Lung (tissue), 12 donors: ENCODE data around the gene SHANK1. TPM values are rescaled to one million over a fixed set of nuclear protein-coding genes. Genes with fewer than 3 reads are reported as not detected.

Experiments
- ATAC-seq: fragments of 200-7000 bp; cut with Tn5 transposase; one replicate; pipeline ENCODE4 v1.9.1; 2020; ENCODE audit warnings: moderate number of reproducible peaks; ENCODE audit not compliant: insufficient read depth, low FRiP score
- DNase-seq, 3 donors: peaks; one replicate each; pipeline ENCODE4 v3.0.0-alpha.2; 2013 to 2017
- H3K27ac ChIP-seq, 2 donors: one replicate each; pipeline ENCODE4 v1.5.1; 2013; ENCODE audit warnings: mild to moderate bottlenecking in 2 of 2, moderate library complexity in 2 of 2, control low read depth in 1 of 2, inconsistent platforms in 1 of 2, low read depth in 1 of 2, low read length in 1 of 2
- H3K27me3 ChIP-seq, 3 donors: one replicate each; pipeline ENCODE4 v1.5.1; 2013; ENCODE audit warnings: low read length in 2 of 3; ENCODE audit not compliant: control insufficient read depth in 3 of 3, insufficient read depth in 3 of 3
- H3K36me3 ChIP-seq, 4 donors: one replicate each; pipeline ENCODE4 v1.5.1; 2013; ENCODE audit warnings: low read length in 4 of 4, mild to moderate bottlenecking in 1 of 4, moderate library complexity in 1 of 4; ENCODE audit not compliant: control insufficient read depth in 4 of 4, insufficient read depth in 4 of 4
- H3K4me1 ChIP-seq, 5 donors: one replicate each; pipeline ENCODE4 v1.5.1; 2013; ENCODE audit warnings: low read length in 5 of 5, mild to moderate bottlenecking in 2 of 5, moderate library complexity in 1 of 5; ENCODE audit not compliant: control insufficient read depth in 5 of 5, insufficient read depth in 5 of 5
- H3K4me3 ChIP-seq: one replicate; pipeline ENCODE4 v1.5.1; 2013; ENCODE audit warnings: mild to moderate bottlenecking, control low read depth, moderate library complexity
- H3K9ac ChIP-seq, 2 donors: one replicate each; pipeline ENCODE4 v1.5.1; 2013; ENCODE audit warnings: low read length in 2 of 2, control low read depth in 1 of 2; ENCODE audit not compliant: insufficient read depth in 1 of 2
- H3K9me3 ChIP-seq, 4 donors: one replicate each; pipeline ENCODE4 v1.5.1; 2013; ENCODE audit warnings: low read length in 3 of 4, mild to moderate bottlenecking in 1 of 4, moderate library complexity in 1 of 4; ENCODE audit not compliant: control insufficient read depth in 4 of 4, insufficient read depth in 3 of 4
- WGBS, 2 donors: extraction: QIAGEN DNeasy Blood & Tissue Kit; methylation state at CpG; one replicate each; pipeline ENCODE4 v1.1.7; 2013; 5-methylcytosine and 5-hydroxymethylcytosine counted together
- polyA plus RNA-seq, 2 donors: library from polyadenylated mRNA; stranded (reverse); fragments of 200-250 nt; gene quantifications; one replicate each; pipeline ENCODE4 v1.2.1, GENCODE V29; 2013
- total RNA-seq, 2 donors: library from RNA; depleted of rRNA in 1 of 2; stranded (reverse); fragments of >200 nt in 1 of 2; gene quantifications; one replicate each; pipeline ENCODE4 v1.2.1, GENCODE V29; 2014 to 2021
- TF ChIP-seq, protein P1 (sequence below): IDR thresholded peaks from 2 replicates; pipeline ENCODE4 v1.5.1; 2012; ENCODE audit warnings: mild to moderate bottlenecking; ENCODE audit errors: control extremely low read depth, extremely low read depth
- donor health status: control.
- donor health status: control.
- donor health status: Bipolar disorder and iron deficiency.
- donor health status: healthy.
- donor health status: DM: yes; HTN: yes; CAD: no.

SHANK1 gene
- total and polyA plus RNA-seq, 4 donors = 0.15 to 1.2 (median 0.21) TPM

DNA sequence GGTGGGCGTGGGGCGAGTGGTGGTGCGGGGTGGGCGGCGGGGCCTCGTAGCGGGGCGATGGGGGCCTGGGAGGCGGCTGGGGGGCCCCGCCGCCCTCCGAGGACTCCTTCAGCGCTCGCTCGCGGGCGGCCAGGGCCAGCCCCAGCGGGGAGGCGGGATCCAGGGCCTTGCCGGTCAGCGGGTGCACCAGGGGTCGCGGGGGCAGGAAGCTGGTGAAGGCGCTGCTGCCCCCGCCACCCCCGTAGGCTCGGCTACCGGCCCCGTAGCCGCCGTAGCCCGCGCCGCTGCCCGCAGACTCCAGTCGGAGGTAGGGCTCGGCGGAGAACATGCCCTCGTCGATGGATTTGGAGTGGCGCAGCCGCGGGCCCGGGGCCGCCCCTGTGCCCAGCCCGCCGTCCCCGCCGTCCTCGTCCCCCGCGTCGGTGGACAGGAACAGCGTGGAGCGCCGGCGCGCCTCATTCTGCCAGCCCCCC lies 51.8 kb downstream of the SHANK1 start:
- DNase-seq (no peak), ATAC-seq (no peak)
- TF ChIP-seq, protein P1, sequence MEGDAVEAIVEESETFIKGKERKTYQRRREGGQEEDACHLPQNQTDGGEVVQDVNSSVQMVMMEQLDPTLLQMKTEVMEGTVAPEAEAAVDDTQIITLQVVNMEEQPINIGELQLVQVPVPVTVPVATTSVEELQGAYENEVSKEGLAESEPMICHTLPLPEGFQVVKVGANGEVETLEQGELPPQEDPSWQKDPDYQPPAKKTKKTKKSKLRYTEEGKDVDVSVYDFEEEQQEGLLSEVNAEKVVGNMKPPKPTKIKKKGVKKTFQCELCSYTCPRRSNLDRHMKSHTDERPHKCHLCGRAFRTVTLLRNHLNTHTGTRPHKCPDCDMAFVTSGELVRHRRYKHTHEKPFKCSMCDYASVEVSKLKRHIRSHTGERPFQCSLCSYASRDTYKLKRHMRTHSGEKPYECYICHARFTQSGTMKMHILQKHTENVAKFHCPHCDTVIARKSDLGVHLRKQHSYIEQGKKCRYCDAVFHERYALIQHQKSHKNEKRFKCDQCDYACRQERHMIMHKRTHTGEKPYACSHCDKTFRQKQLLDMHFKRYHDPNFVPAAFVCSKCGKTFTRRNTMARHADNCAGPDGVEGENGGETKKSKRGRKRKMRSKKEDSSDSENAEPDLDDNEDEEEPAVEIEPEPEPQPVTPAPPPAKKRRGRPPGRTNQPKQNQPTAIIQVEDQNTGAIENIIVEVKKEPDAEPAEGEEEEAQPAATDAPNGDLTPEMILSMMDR = no peak
- Histone ChIP-seq H3K4me1 (peaks cover 0 to 5% (median 0%) of the 10 kb centered on the region in 5 donors), H3K4me3 (no peak overlapping the region), H3K36me3 (no peaks in the 10 kb centered on the region), H3K27ac (no peak overlapping the region), H3K9me3 (peaks cover 0 to 4% (median 0%) of the 10 kb centered on the region in 4 donors), H3K9ac (no peak overlapping the region), H3K27me3 (peaks cover 20 to 46% (median 31%) of the 10 kb centered on the region in 3 donors)
- WGBS, 2 donors = 3 to 4% methylated on average over 34 to 58 of the region's 58 CpGs

DNA sequence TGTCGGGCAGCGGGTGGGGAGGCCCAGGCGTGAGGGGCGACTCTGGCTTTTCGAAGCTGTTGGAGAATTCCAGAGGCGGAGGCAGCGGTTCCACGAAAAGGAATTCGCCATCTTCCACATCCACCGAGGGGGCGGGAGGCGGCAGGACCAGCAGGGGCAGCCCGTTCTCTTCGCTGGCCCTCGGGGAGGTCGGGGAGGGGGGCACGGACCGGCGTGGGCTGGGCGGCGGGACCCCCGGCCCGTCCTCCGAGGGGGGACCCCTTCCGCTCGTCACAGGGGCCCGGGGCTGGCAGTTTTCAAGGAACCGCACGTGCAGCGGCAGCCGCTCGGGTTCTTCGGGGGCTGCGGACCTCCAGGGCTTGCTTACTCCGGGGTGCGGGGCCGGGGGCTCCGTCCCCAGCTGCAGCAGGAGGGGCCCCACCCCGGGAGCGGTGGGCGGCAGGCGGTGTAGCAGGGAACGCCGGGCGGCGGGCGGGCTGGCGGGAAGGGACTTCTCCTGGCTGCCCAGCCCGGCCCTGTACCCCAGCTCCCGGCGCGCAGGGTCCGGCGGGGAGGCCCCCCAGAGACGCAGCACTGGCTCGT lies 52.3 kb downstream of the SHANK1 start:
- no peak for DNase-seq

DNA sequence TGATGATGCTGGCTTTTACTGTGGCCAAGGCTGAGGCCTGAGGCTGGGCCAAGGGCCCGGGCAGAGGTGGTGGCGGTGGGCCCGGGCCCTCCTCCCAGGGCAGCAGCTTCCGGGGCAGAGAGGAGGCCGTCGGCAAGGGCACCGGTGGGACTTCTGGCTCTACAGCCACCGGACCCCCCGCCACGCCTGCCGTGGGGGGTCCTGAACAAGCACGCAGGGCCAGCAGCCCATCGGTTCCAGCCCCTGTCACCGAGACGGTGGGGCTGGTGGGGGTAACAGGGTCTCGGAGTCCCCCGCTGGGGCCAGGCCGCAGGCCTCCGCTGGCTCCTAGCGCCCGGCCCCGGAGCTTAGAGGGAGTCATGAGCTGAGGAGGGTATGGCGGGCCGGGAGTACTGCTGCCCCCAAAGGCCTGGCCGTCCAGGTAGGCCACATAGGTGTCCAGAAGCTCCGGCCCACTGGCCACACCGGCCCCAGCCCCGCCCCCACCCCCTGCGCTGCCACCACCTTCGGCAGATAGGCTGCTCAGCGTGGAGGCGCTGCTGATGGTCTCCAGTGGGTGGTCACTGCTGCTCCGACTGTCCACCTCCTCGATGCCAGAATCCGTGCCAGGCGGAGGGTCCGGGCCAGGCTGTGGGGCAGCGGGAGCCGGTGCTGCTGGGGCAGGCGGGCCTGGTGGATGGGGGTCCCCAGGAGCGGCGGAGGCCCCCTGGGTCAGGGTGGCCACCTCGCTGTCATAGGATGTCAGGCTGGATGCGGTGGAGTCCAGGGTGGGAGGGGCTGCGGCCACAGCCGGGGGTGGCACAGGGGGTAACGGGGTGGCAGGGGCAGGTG lies 53.0 kb downstream of the SHANK1 start:
- Histone ChIP-seq H3K4me1 (peaks cover 0 to 5% (median 0%) of the 10 kb centered on the region in 5 donors), H3K9me3 (peaks cover 0 to 4% (median 0%) of the 10 kb centered on the region in 4 donors), H3K27me3 (peaks cover 21 to 43% (median 33%) of the 10 kb centered on the region in 3 donors), H3K4me3 (no peak overlapping the region), H3K27ac (no peak overlapping the region), H3K9ac (no peak overlapping the region), H3K36me3 (no peaks in the 10 kb centered on the region)
- TF ChIP-seq, protein P1 = no peak
- WGBS, 2 donors = 18 to 19% methylated on average over 47 of the region's 47 CpGs
- no peak for ATAC-seq
- no peak for DNase-seq

More for the DNA sequence above, 52.3 kb downstream of the SHANK1 start:
- no peak overlapping the region for H3K4me3 ChIP-seq
- peaks cover 20 to 43% (median 31%) of the 10 kb centered on the region in 3 donors for H3K27me3 ChIP-seq
- H3K9ac ChIP-seq = no peak overlapping the region
- TF ChIP-seq, protein P1 = no peak
- peaks cover 0 to 5% (median 0%) of the 10 kb centered on the region in 5 donors for H3K4me1 ChIP-seq
- no peak overlapping the region for H3K27ac ChIP-seq
- H3K9me3 ChIP-seq = peaks cover 0 to 4% (median 0%) of the 10 kb centered on the region in 4 donors
- ATAC-seq = no peak
- no peaks in the 10 kb centered on the region for H3K36me3 ChIP-seq
- WGBS, 2 donors = 5 to 6% methylated on average over 43 to 56 of the region's 56 CpGs
